PC-9 (cell line): ENCODE data around the gene ACACA. TPM values are rescaled to one million over a fixed set of nuclear protein-coding genes. Genes with fewer than 3 reads are reported as not detected.

ENCODE experiments used
- BruUV-seq: library from RNA; stranded (reverse); fragments of 400-500 nt; replicated peaks from 2 replicates; lab custom pipeline; 2021; lab: Mats Ljungman, UMichigan
- CTCF ChIA-PET: fragments of 300-600 bp; sonication (Branson Sonifier 250); formaldehyde crosslinking; loops from one replicate; lab custom pipeline; 2022; ENCODE audit warnings: antibody characterized with exemption; lab: Charles Lee
- POLR2A ChIA-PET: fragments of 300-600 bp; sonication (Branson Sonifier 250); formaldehyde crosslinking; loops from one replicate; lab custom pipeline; 2022; ENCODE audit warnings: antibody characterized with exemption; ENCODE audit not compliant: unreplicated experiment; lab: Charles Lee
- DNase-seq, 2 experiments: peaks; one replicate each; pipeline versions ENCODE4 v3.0.0 to v3.0.0-alpha.2; 2015 to 2022; ENCODE audit warnings: mixed read lengths in 1 of 2
- H2AFZ ChIP-seq: fragments of 200-600 bp; sonication (generic); 2 replicates; pipeline ENCODE4 v1.8.1; 2017; ENCODE audit warnings: antibody characterized with exemption
- H3F3A ChIP-seq: fragments of 200-600 bp; sonication (generic); 2 replicates; pipeline ENCODE4 v1.8.1; 2017; ENCODE audit warnings: antibody characterized with exemption, mild to moderate bottlenecking, low read depth; ENCODE audit not compliant: insufficient read depth
- H3K27ac ChIP-seq: fragments of 200-600 bp; sonication (generic); 2 replicates; pipeline ENCODE4 v1.6.1; 2016; ENCODE audit warnings: mixed run types
- H3K27me3 ChIP-seq: fragments of 200-600 bp; sonication (generic); 2 replicates; pipeline ENCODE4 v1.6.1; 2016; ENCODE audit warnings: low read depth, mixed run types; ENCODE audit not compliant: insufficient read depth
- H3K36me3 ChIP-seq: fragments of 200-600 bp; sonication (generic); 2 replicates; pipeline ENCODE4 v1.6.1; 2016; ENCODE audit warnings: low read depth, mixed run types
- H3K4me1 ChIP-seq: fragments of 200-600 bp; sonication (generic); replicated peaks from 2 replicates; pipeline ENCODE4 v1.6.1; 2016; ENCODE audit warnings: mixed run types; ENCODE audit not compliant: insufficient read depth
- H3K4me2 ChIP-seq: fragments of 200-600 bp; sonication (generic); 2 replicates; pipeline ENCODE4 v1.6.1; 2017; ENCODE audit warnings: mixed run types
- H3K4me3 ChIP-seq: fragments of 200-600 bp; sonication (generic); 2 replicates; pipeline ENCODE4 v1.6.1; 2016; ENCODE audit warnings: mixed run types
- H3K79me2 ChIP-seq: fragments of 200-600 bp; sonication (generic); 2 replicates; pipeline ENCODE4 v1.6.1; 2017; ENCODE audit warnings: low read depth, mixed run types
- H3K9me2 ChIP-seq: fragments of 200-600 bp; sonication (generic); 2 replicates; pipeline ENCODE4 v1.8.1; 2017; ENCODE audit warnings: mild to moderate bottlenecking; ENCODE audit not compliant: insufficient read depth
- H3K9me3 ChIP-seq: fragments of 200-600 bp; sonication (generic); 2 replicates; pipeline ENCODE4 v1.8.1; 2016; ENCODE audit warnings: low read depth; ENCODE audit not compliant: insufficient read depth
- H4K20me1 ChIP-seq: fragments of 200-600 bp; sonication (generic); 2 replicates; pipeline ENCODE4 v1.8.1; 2017; ENCODE audit not compliant: insufficient read depth
- CTCF ChIP-seq: fragments of 200-600 bp; sonication (generic); conservative IDR thresholded peaks from 2 replicates; pipeline ENCODE4 v1.6.1; 2017; ENCODE audit warnings: mixed run types, antibody characterized with exemption, mild to moderate bottlenecking, moderate library complexity
- EZH2 ChIP-seq: fragments of 200-600 bp; sonication (generic); IDR thresholded peaks from 2 replicates; pipeline ENCODE4 v1.8.0; 2017; ENCODE audit warnings: antibody characterized with exemption, low read depth
- intact Hi-C: fragments of 100-400 bp; cut with micrococcal nuclease; formaldehyde crosslinking; loops from one replicate; pipeline ENCODE4 v1.10.0; 2022; ENCODE audit not compliant: unreplicated experiment
- total RNA-seq: library from RNA; stranded (reverse); gene quantifications from 2 replicates; pipeline ENCODE4 v1.2.3, GENCODE V29; 2021

The ACACA gene
- total RNA-seq, 1 experiment from 2014 or later = 185 TPM

DNA sequence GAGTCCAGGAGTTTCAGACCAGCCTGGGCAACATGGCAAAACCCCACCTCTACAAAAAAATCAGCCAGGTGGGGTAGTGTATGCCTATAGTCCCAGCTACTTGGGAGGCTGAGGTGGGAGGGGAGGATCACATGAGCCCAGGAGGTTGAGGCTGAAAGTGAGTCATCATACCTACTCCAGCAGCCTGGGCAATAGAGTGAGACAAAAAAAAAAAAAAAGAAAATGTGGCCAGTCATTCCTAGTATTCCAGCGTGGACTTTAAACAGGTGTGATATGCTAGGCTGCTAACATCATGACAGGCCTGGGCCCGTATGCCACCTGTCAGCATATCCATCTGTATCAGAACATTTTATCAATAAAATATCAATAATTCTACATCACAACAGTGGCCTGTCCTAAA, 314.6 kb downstream of the ACACA start:
- no peak overlapping the region for H3K27ac ChIP-seq
- no peak overlapping the region for H3K4me3 ChIP-seq
- no peak overlapping the region for H2AFZ ChIP-seq
- peaks cover 12% of the 10 kb centered on the region; the same call in 1 of the 2 replicates for H3F3A ChIP-seq
- peaks cover 22% of the 10 kb centered on the region for H3K36me3 ChIP-seq
- intact Hi-C loops = no loop called here
- peaks cover 25% of the 10 kb centered on the region for H4K20me1 ChIP-seq
- no peak for DNase-seq
- BruUV-seq = no TSS peak
- POLR2A ChIA-PET = no interaction called here
- H3K9me2 ChIP-seq = no peaks in the 10 kb centered on the region
- TF ChIP-seq CTCF (no peak), EZH2 (no peak)
- CTCF ChIA-PET = no interaction called here
- no peak overlapping the region for H3K4me2 ChIP-seq
- no peaks in the 10 kb centered on the region for H3K9me3 ChIP-seq
- no peaks in the 10 kb centered on the region for H3K27me3 ChIP-seq
- no peaks in the 10 kb centered on the region for H3K79me2 ChIP-seq
- peaks cover 11% of the 10 kb centered on the region for H3K4me1 ChIP-seq

- Histone ChIP-seq H4K20me1 (peaks cover 25% of the 10 kb centered on the region), H3K4me3 (no peak overlapping the region), H3F3A (peaks cover 11% of the 10 kb centered on the region; the same call in 1 of the 2 replicates), H3K9me2 (no peaks in the 10 kb centered on the region), H3K27ac (no peak overlapping the region), H2AFZ (no peak overlapping the region), H3K79me2 (no peaks in the 10 kb centered on the region), H3K4me2 (no peak overlapping the region), H3K36me3 (peaks cover 22% of the 10 kb centered on the region), H3K9me3 (no peaks in the 10 kb centered on the region), H3K27me3 (no peaks in the 10 kb centered on the region), H3K4me1 (peaks cover 11% of the 10 kb centered on the region)
- ChIA-PET POLR2A (interaction anchor here (0.6 kb wide), 1 partner anchor 98 kb away, joined by 12 read pairs; no protein-coding TSS in a partner anchor), CTCF (no interaction called here)
- BruUV-seq = no TSS peak
- no peak for DNase-seq
- TF ChIP-seq CTCF (no peak), EZH2 (no peak)
- intact Hi-C loops = no loop called here
Measured at GRCh38 chr17:37090941-37091340, 315.7 kb downstream of the ACACA start.

DNA sequence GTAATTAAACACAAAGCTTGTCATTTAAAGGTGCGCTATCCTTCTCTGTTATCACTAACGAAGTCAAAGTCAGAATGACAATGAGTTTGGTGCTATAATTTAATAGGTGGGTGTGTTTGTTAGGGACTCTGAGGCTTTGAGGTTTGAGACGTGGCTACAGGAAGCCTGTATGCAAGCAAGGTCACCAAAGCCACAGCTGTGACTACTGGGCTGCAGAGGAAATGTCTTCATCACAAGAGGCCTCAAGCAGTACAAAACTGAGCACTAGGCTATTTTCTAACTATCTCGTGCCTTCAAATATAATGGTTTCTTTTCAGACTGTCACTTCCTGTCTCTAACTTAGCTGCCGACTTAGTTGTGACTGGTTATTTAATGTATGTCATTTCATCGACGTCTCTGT, 316.7 kb downstream of the ACACA start:
- Histone ChIP-seq H3K27me3 (no peaks in the 10 kb centered on the region), H3K9me3 (no peaks in the 10 kb centered on the region), H3K36me3 (peaks cover 21% of the 10 kb centered on the region), H3K4me2 (no peak overlapping the region), H3K9me2 (no peaks in the 10 kb centered on the region), H3F3A (peaks cover 11% of the 10 kb centered on the region; the same call in 1 of the 2 replicates), H2AFZ (no peak overlapping the region), H3K4me1 (peaks cover 11% of the 10 kb centered on the region), H3K79me2 (no peaks in the 10 kb centered on the region), H3K27ac (no peak overlapping the region), H3K4me3 (no peak overlapping the region), H4K20me1 (peaks cover 21% of the 10 kb centered on the region)
- ChIA-PET CTCF (interaction anchor here (0.5 kb wide), 1 partner anchor 487 kb away, joined by 3 read pairs; no protein-coding TSS in a partner anchor), POLR2A (no interaction called here)
- no peak for DNase-seq
- BruUV-seq = no TSS peak
- intact Hi-C loops = no loop called here
- no peak for TF ChIP-seq EZH2
- TF ChIP-seq CTCF = no peak
